Thyroid gland (tissue), 4 donors: ENCODE results near the gene POMP.

Source experiments
- POLR2A ChIP-seq, 2 donors: fragments of 450-650 bp; IDR thresholded peaks; one replicate each; pipeline ENCODE4 v1.6.1; 2017; ENCODE audit warnings: antibody characterized with exemption in 2 of 2, mild to moderate bottlenecking in 2 of 2, moderate library complexity in 1 of 2
- TF ChIP-seq, protein P1 (sequence below), 6 experiments: fragments of 200-600 bp in 3 of 6; fragments of 450-650 bp in 3 of 6; sonication (generic) in 3 of 6; IDR thresholded peaks; one replicate each; pipeline ENCODE4 v1.5.1; 2016 to 2019; ENCODE audit warnings: antibody characterized with exemption in 6 of 6, mild to moderate bottlenecking in 2 of 6, inconsistent platforms in 1 of 6, moderate library complexity in 1 of 6

DNA sequence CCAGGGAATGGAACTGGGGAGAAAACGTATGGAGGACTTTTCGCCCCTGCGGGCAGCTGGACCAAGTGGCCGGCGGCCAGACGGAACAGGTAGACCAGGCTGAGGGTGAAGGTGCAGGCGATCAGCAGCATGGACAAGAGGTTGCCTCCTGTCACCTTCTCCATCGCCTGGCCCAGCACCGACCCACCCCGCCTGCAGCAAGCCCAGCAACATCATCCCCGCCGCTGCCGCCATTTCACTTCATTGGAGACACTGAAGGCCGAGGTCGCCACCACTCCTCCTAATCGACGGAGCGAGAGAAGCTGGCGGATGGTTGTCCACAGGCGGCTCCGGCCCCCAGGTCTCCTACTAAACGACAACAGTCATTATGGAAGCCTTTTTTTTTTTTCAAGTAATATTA, 64.9 kb downstream of the POMP start:
- TF ChIP-seq, protein P1, sequence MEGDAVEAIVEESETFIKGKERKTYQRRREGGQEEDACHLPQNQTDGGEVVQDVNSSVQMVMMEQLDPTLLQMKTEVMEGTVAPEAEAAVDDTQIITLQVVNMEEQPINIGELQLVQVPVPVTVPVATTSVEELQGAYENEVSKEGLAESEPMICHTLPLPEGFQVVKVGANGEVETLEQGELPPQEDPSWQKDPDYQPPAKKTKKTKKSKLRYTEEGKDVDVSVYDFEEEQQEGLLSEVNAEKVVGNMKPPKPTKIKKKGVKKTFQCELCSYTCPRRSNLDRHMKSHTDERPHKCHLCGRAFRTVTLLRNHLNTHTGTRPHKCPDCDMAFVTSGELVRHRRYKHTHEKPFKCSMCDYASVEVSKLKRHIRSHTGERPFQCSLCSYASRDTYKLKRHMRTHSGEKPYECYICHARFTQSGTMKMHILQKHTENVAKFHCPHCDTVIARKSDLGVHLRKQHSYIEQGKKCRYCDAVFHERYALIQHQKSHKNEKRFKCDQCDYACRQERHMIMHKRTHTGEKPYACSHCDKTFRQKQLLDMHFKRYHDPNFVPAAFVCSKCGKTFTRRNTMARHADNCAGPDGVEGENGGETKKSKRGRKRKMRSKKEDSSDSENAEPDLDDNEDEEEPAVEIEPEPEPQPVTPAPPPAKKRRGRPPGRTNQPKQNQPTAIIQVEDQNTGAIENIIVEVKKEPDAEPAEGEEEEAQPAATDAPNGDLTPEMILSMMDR (IDR thresholded peaks at IDR 0.05) = no peak
- no peak for TF ChIP-seq POLR2A (IDR thresholded peaks at IDR 0.05)
